ENCODE measurements around the gene AACS. TPM values are rescaled to one million over a fixed set of nuclear protein-coding genes. Genes with fewer than 3 reads are reported as not detected.

Gene AACS
- total RNA-seq, 3 donors from 2014 or later (not counting 1 experiment from before 2014, with no cell fraction given), result 14.6 to 20.4 (median 18.1) TPM

DNA sequence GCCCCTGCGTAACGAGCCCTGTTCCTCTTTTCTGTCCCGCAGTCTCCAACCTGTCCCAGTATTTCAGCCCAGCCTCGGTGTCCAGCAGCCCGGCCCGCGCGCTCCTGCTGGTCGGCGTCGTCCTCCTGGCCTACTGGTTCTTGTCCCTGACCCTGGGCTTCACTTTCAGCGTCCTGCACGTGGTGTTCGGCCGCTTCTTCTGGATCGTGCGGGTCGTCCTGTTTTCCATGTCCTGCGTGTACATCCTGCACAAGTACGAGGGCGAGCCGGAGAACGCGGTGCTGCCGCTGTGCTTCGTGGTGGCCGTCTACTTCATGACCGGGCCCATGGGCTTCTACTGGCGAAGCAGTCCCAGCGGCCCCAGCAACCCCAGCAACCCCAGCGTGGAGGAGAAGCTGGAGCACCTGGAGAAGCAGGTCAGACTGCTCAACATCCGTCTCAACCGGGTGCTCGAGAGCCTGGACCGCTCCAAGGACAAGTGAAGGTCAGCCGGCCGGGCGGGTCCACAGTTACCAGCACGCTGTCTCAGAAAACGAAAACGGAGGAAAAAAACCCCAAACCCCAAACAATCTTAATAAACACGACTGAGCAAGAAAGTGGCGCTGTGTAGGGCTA, 40.2 kb upstream of the AACS start:
- Histone ChIP-seq H3K27me3 (ENCODE audit: control insufficient read depth, insufficient read depth, low read length) (no peaks in the 10 kb centered on the region), H3K36me3 (ENCODE audit: control insufficient read depth, insufficient read depth, low read length) (no peaks in the 10 kb centered on the region), H3K27ac (ENCODE audit: low read length) (no peak overlapping the region), H3K4me1 (ENCODE audit: control insufficient read depth, insufficient read depth, low read length) (no peaks in the 10 kb centered on the region), H3K9me3 (ENCODE audit: control insufficient read depth, insufficient read depth, low read length) (no peaks in the 10 kb centered on the region), H3K4me3 (ENCODE audit: low read length) (no peak overlapping the region)
- no peak for DNase-seq
- intact Hi-C loops (cut with micrococcal nuclease), result no loop called here
- no peak overlapping the region for H3K4me3 Mint-ChIP-seq
- TF ChIP-seq, protein P1, sequence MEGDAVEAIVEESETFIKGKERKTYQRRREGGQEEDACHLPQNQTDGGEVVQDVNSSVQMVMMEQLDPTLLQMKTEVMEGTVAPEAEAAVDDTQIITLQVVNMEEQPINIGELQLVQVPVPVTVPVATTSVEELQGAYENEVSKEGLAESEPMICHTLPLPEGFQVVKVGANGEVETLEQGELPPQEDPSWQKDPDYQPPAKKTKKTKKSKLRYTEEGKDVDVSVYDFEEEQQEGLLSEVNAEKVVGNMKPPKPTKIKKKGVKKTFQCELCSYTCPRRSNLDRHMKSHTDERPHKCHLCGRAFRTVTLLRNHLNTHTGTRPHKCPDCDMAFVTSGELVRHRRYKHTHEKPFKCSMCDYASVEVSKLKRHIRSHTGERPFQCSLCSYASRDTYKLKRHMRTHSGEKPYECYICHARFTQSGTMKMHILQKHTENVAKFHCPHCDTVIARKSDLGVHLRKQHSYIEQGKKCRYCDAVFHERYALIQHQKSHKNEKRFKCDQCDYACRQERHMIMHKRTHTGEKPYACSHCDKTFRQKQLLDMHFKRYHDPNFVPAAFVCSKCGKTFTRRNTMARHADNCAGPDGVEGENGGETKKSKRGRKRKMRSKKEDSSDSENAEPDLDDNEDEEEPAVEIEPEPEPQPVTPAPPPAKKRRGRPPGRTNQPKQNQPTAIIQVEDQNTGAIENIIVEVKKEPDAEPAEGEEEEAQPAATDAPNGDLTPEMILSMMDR (IDR thresholded peaks at IDR 0.05), result no peak
- H3K36me3 Mint-ChIP-seq, result no peaks in the 10 kb centered on the region
- H3K27ac Mint-ChIP-seq, result no peak overlapping the region
- no peak for ATAC-seq
- H3K4me1 Mint-ChIP-seq, result peaks cover 0 to 3% of the 10 kb centered on the region in 2 donors
- H3K27me3 Mint-ChIP-seq (ENCODE audit: low read depth in 2 of 2), result no peaks in the 10 kb centered on the region
- H3K9me3 Mint-ChIP-seq, result no peaks in the 10 kb centered on the region
- 94% methylated on average over 42 of the region's 43 CpGs for WGBS (ENCODE audit: insufficient coverage)

DNA sequence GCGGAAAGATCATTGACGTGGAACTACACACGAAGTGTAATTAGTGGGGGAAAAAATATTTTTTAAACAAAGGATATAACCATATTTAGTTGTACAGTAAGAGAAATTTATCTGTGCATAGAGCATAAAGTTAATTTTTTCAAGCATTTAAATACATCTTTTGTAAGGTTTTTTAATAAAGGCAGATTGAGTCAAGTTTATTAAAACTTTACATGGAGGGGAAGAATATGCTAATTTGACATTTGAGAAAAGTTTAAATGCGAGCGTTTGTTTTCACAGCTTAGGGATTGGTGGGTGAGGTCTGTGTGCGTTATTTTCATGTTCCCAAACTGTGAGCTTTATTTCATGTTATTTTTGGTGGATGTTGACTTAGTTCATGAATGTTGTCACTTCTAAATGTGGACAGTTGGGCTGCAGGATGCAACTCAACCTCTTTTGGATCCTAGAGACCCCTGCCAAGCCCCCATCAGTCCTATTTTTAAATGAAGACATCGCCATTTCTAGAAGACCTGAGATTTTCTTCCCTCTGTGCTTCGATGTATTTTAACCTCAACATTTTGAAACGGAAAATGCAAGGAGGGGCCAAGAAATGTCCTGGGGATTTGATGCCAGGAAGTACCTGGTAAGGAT, 39.5 kb upstream of the AACS start:
- H3K4me1 Mint-ChIP-seq, result peaks cover 0 to 3% of the 10 kb centered on the region in 2 donors
- H3K27ac Mint-ChIP-seq, result no peak overlapping the region
- H3K9me3 Mint-ChIP-seq, result no peaks in the 10 kb centered on the region
- no peak overlapping the region for H3K4me3 Mint-ChIP-seq
- no peaks in the 10 kb centered on the region for H3K36me3 ChIP-seq (ENCODE audit: control insufficient read depth, insufficient read depth, low read length)
- H3K27me3 Mint-ChIP-seq (ENCODE audit: low read depth in 2 of 2), result no peaks in the 10 kb centered on the region
- WGBS (ENCODE audit: insufficient coverage), result 99% methylated on average over 6 of the region's 9 CpGs
- H3K27me3 ChIP-seq (ENCODE audit: control insufficient read depth, insufficient read depth, low read length), result no peaks in the 10 kb centered on the region
- H3K4me3 ChIP-seq (ENCODE audit: low read length), result no peak overlapping the region
- H3K27ac ChIP-seq (ENCODE audit: low read length), result no peak overlapping the region
- no peaks in the 10 kb centered on the region for H3K36me3 Mint-ChIP-seq
- ATAC-seq (no peak), DNase-seq (no peak)
- no peaks in the 10 kb centered on the region for H3K9me3 ChIP-seq (ENCODE audit: control insufficient read depth, insufficient read depth, low read length)
- TF ChIP-seq, protein P1 (IDR thresholded peaks at IDR 0.05), result no peak
- intact Hi-C loops (cut with micrococcal nuclease), result no loop called here
- no peaks in the 10 kb centered on the region for H3K4me1 ChIP-seq (ENCODE audit: control insufficient read depth, insufficient read depth, low read length)

DNA sequence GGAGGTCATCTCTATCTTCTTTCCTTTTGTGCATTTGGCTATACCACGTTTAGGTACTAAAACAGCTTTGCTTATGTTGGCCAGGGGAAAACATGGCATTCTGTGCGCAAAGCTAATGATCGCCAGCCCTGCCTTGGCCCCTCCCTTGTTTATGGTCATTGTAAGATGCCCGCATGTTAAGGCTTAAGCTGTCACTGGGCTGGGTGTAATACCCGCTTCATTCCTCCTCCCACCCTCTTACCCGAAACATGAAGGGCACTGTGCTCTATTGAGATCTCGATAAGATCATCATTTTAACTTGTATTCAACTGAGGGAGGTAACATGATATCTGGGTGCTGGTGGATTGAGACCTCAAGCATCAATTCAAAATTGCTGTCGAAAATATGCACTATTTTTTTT, 37.1 kb upstream of the AACS start:
- 97% methylated on average over 8 of the region's 8 CpGs for WGBS (ENCODE audit: insufficient coverage)
- no peaks in the 10 kb centered on the region for H3K27me3 Mint-ChIP-seq (ENCODE audit: low read depth in 2 of 2)
- no peak for DNase-seq

More for the DNA sequence above, 37.1 kb upstream of the AACS start:
- Mint-ChIP-seq H3K36me3 (no peaks in the 10 kb centered on the region), H3K27ac (no peak overlapping the region), H3K4me1 (peaks cover 0 to 3% of the 10 kb centered on the region in 2 donors), H3K4me3 (no peak overlapping the region), H3K9me3 (no peaks in the 10 kb centered on the region)
- H3K4me3 ChIP-seq (ENCODE audit: low read length), result no peak overlapping the region
- intact Hi-C loops (cut with micrococcal nuclease), result no loop called here
- TF ChIP-seq, protein P1 (IDR thresholded peaks at IDR 0.05), result no peak
- no peaks in the 10 kb centered on the region for H3K36me3 ChIP-seq (ENCODE audit: control insufficient read depth, insufficient read depth, low read length)
- H3K27ac ChIP-seq (ENCODE audit: low read length), result no peak overlapping the region
- H3K27me3 ChIP-seq (ENCODE audit: control insufficient read depth, insufficient read depth, low read length), result no peaks in the 10 kb centered on the region
- H3K4me1 ChIP-seq (ENCODE audit: control insufficient read depth, insufficient read depth, low read length), result no peaks in the 10 kb centered on the region
- no peaks in the 10 kb centered on the region for H3K9me3 ChIP-seq (ENCODE audit: control insufficient read depth, insufficient read depth, low read length)
- ATAC-seq, result no peak

Measured in natural killer cell (primary cell).